22Rv1 (cell line): ENCODE results near the gene NDUFV2.

ENCODE experiments used
- ZFX ChIP-seq: fragments of 450-650 bp; IDR thresholded peaks from 2 replicates; pipeline ENCODE4 v1.6.1; 2017; ENCODE audit warnings: antibody characterized with exemption, borderline replicate concordance
- TF ChIP-seq, protein P1 (sequence below): fragments of 450-650 bp; IDR thresholded peaks from 2 replicates; pipeline ENCODE4 v1.5.1; 2017; ENCODE audit warnings: mild to moderate bottlenecking

- TF ChIP-seq, protein P1, sequence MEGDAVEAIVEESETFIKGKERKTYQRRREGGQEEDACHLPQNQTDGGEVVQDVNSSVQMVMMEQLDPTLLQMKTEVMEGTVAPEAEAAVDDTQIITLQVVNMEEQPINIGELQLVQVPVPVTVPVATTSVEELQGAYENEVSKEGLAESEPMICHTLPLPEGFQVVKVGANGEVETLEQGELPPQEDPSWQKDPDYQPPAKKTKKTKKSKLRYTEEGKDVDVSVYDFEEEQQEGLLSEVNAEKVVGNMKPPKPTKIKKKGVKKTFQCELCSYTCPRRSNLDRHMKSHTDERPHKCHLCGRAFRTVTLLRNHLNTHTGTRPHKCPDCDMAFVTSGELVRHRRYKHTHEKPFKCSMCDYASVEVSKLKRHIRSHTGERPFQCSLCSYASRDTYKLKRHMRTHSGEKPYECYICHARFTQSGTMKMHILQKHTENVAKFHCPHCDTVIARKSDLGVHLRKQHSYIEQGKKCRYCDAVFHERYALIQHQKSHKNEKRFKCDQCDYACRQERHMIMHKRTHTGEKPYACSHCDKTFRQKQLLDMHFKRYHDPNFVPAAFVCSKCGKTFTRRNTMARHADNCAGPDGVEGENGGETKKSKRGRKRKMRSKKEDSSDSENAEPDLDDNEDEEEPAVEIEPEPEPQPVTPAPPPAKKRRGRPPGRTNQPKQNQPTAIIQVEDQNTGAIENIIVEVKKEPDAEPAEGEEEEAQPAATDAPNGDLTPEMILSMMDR, result peak; percentile 24
- TF ChIP-seq ZFX, result no peak
Measured at GRCh38 chr18:9103376-9103873, 926 bp downstream of the NDUFV2 start.
